MCF 10A (cell line): ENCODE results near the gene PLAU. TPM values are rescaled to one million over a fixed set of nuclear protein-coding genes. Genes with fewer than 3 reads are reported as not detected.

ENCODE experiments used
- BruUV-seq: library from RNA; stranded (reverse); fragments of 400-500 nt; replicated peaks from 2 replicates; lab custom pipeline; 2021; lab: Mats Ljungman, UMichigan
- CTCF ChIA-PET: fragments of 300-600 bp; sonication (Branson Sonifier 250); formaldehyde crosslinking; extraction: SDS; loops from one replicate; lab custom pipeline; 2021; ENCODE audit warnings: antibody characterized with exemption, inconsistent platforms; lab: Yijun Ruan, JAX
- POLR2A ChIA-PET: fragments of 300-600, 350-650 bp; sonication (Branson Sonifier 250); formaldehyde crosslinking; extraction: SDS; loops from one replicate; lab custom pipeline; 2020; ENCODE audit warnings: antibody characterized with exemption, inconsistent platforms; lab: Yijun Ruan, JAX
- DNase-seq: peaks from one replicate; pipeline ENCODE4 v3.0.0-alpha.2; 2018; ENCODE audit not compliant: unreplicated experiment
- H3K27ac Mint-ChIP-seq: one replicate; pipeline ENCODE4 v1.8.0; 2022; ENCODE audit warnings: mild to moderate bottlenecking, low read depth, mixed read lengths; ENCODE audit not compliant: unreplicated experiment
- H3K27me3 Mint-ChIP-seq: one replicate; pipeline ENCODE4 v1.8.0; 2022; ENCODE audit warnings: mixed read lengths; ENCODE audit not compliant: insufficient read depth, unreplicated experiment
- H3K36me3 Mint-ChIP-seq: one replicate; pipeline ENCODE4 v1.8.0; 2022; ENCODE audit warnings: mild to moderate bottlenecking, moderate library complexity, mixed read lengths; ENCODE audit not compliant: insufficient read depth, unreplicated experiment
- H3K4me1 Mint-ChIP-seq: one replicate; pipeline ENCODE4 v1.8.0; 2022; ENCODE audit warnings: mixed read lengths; ENCODE audit not compliant: insufficient read depth, unreplicated experiment
- H3K4me3 Mint-ChIP-seq: one replicate; pipeline ENCODE4 v1.8.0; 2022; ENCODE audit warnings: mild to moderate bottlenecking, moderate library complexity, mixed read lengths; ENCODE audit not compliant: unreplicated experiment
- H3K9me3 Mint-ChIP-seq: one replicate; pipeline ENCODE4 v1.8.0; 2022; ENCODE audit warnings: mixed read lengths; ENCODE audit not compliant: unreplicated experiment
- CTCF ChIP-seq: fragments of 200-600 bp; IDR thresholded peaks from one replicate; pipeline ENCODE4 v1.8.0; 2022; ENCODE audit warnings: antibody characterized with exemption, mild to moderate bottlenecking; ENCODE audit not compliant: unreplicated experiment
- intact Hi-C: fragments of 100-400 bp; cut with micrococcal nuclease; formaldehyde crosslinking; loops from 2 replicates; pipeline ENCODE4 v1.14.1; 2022
- total RNA-seq: library from RNA; stranded (reverse); gene quantifications from 2 replicates; pipeline ENCODE4 v1.2.3, GENCODE V29; 2022

PLAU gene
- total RNA-seq, 1 experiment from 2014 or later, result 30.6 TPM

GRCh38 chr10:73886085-73886529 lies 24.8 kb upstream of the PLAU start:
- H3K36me3 Mint-ChIP-seq, result no peaks in the 10 kb centered on the region
- peak; percentile 88 for TF ChIP-seq CTCF
- no peaks in the 10 kb centered on the region for H3K9me3 Mint-ChIP-seq
- ChIA-PET POLR2A (interaction anchor here (0.9 to 12.9 kb wide), 15 partner anchors 9 to 194 kb away, joined by 3 to 361 read pairs (median 11); partner anchors contain the start of genes PLAU and VCL), CTCF (interaction anchor here (0.5 to 21.1 kb wide), 43 partner anchors 8 to 1320 kb away, joined by 3 to 658 read pairs (median 5); no protein-coding TSS in a partner anchor)
- H3K27me3 Mint-ChIP-seq, result no peaks in the 10 kb centered on the region
- peaks cover 42% of the 10 kb centered on the region for H3K4me1 Mint-ChIP-seq
- peak; percentile 83 for DNase-seq
- intact Hi-C loops, result loop anchor here (1.0 to 5.0 kb wide), 7 partner anchors 47 to 349 kb away; partner anchors contain the start of gene VCL
- BruUV-seq, result no TSS peak
- H3K27ac Mint-ChIP-seq, result peak overlapping the region; percentile 50
- H3K4me3 Mint-ChIP-seq, result no peak overlapping the region

GRCh38 chr10:73886661-73887293 lies 24.2 kb upstream of the PLAU start:
- POLR2A ChIA-PET, result interaction anchor here (0.5 to 12.9 kb wide), 28 partner anchors 9 to 340 kb away, joined by 3 to 361 read pairs (median 4); partner anchors contain the start of genes ADK, AP3M1, CAMK2G and PLAU
- Mint-ChIP-seq H3K4me3 (peak overlapping the region; percentile 54), H3K27me3 (no peaks in the 10 kb centered on the region), H3K27ac (peak overlapping the region; percentile 50), H3K9me3 (no peaks in the 10 kb centered on the region), H3K4me1 (peaks cover 49% of the 10 kb centered on the region), H3K36me3 (no peaks in the 10 kb centered on the region)
- intact Hi-C loops, result loop anchor here (1.0 to 5.0 kb wide), 8 partner anchors 25 to 348 kb away; partner anchors contain the start of genes PLAU and VCL
- DNase-seq, result no peak
- TF ChIP-seq CTCF, result no peak
- no TSS peak for BruUV-seq
- CTCF ChIA-PET, result interaction anchor here (0.5 to 21.1 kb wide), 49 partner anchors 7 to 1319 kb away, joined by 3 to 658 read pairs (median 4); no protein-coding TSS in a partner anchor

- no peaks in the 10 kb centered on the region for H3K9me3 Mint-ChIP-seq
- TF ChIP-seq CTCF, result no peak
- peak overlapping the region; percentile 50 for H3K27ac Mint-ChIP-seq
- H3K4me1 Mint-ChIP-seq, result peaks cover 56% of the 10 kb centered on the region
- peak; percentile 97 for DNase-seq
- H3K27me3 Mint-ChIP-seq, result no peaks in the 10 kb centered on the region
- peak overlapping the region; percentile 54 for H3K4me3 Mint-ChIP-seq
- ChIA-PET CTCF (interaction anchor here (0.7 to 21.1 kb wide), 20 partner anchors 8 to 345 kb away, joined by 3 to 658 read pairs (median 6); no protein-coding TSS in a partner anchor), POLR2A (interaction anchor here (0.5 to 12.9 kb wide), 31 partner anchors 9 to 340 kb away, joined by 3 to 361 read pairs (median 4); partner anchors contain the start of genes ADK, AP3M1, CAMK2G and CHCHD1)
- H3K36me3 Mint-ChIP-seq, result no peaks in the 10 kb centered on the region
- intact Hi-C loops, result loop anchor here (1.0 to 5.0 kb wide), 6 partner anchors 24 to 347 kb away; partner anchors contain the start of genes PLAU and VCL
- no TSS peak for BruUV-seq
These were observed 23.5 kb upstream of the PLAU start for GRCh38 chr10:73887294-73888039.
